ENCODE measurements around the gene CMSS1.

The CMSS1 gene

GRCh38 chr3:100213891-100214573 is 396.4 kb downstream of the CMSS1 start:
- TF ChIP-seq, protein P1, sequence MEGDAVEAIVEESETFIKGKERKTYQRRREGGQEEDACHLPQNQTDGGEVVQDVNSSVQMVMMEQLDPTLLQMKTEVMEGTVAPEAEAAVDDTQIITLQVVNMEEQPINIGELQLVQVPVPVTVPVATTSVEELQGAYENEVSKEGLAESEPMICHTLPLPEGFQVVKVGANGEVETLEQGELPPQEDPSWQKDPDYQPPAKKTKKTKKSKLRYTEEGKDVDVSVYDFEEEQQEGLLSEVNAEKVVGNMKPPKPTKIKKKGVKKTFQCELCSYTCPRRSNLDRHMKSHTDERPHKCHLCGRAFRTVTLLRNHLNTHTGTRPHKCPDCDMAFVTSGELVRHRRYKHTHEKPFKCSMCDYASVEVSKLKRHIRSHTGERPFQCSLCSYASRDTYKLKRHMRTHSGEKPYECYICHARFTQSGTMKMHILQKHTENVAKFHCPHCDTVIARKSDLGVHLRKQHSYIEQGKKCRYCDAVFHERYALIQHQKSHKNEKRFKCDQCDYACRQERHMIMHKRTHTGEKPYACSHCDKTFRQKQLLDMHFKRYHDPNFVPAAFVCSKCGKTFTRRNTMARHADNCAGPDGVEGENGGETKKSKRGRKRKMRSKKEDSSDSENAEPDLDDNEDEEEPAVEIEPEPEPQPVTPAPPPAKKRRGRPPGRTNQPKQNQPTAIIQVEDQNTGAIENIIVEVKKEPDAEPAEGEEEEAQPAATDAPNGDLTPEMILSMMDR (IDR thresholded peaks at IDR 0.05; ENCODE audit: low read depth, low read length, missing control alignments): no peak
- no peak overlapping the region for H3K4me3 ChIP-seq (replicated peaks; ENCODE audit: low read depth, low read length)
- no peak for DNase-seq (ENCODE audit: extremely low read depth, low read depth)

DNA sequence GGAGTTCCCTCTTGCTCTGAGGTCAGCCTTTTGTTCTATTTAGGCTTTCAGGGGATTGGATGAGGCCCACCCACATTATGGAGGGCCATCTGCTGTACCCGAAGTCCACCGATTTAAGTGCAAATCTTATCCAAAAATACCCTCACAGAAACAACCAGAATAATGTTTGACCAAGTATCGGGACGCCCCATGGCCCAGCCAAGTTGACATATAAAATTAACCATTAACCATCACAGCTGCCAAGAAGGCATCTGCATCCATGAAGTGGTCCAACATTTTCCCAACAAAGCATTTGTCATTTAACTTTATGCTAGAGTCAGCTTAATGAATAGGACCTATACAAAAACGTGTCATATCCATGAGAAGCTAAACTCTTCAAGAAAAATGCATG is 396.9 kb downstream of the CMSS1 start:
- H3K4me3 ChIP-seq (replicated peaks; ENCODE audit: low read depth, low read length): no peak overlapping the region
- TF ChIP-seq, protein P1 (IDR thresholded peaks at IDR 0.05; ENCODE audit: low read depth, low read length, missing control alignments): no peak
- no peak for DNase-seq (ENCODE audit: extremely low read depth, low read depth)

DNA sequence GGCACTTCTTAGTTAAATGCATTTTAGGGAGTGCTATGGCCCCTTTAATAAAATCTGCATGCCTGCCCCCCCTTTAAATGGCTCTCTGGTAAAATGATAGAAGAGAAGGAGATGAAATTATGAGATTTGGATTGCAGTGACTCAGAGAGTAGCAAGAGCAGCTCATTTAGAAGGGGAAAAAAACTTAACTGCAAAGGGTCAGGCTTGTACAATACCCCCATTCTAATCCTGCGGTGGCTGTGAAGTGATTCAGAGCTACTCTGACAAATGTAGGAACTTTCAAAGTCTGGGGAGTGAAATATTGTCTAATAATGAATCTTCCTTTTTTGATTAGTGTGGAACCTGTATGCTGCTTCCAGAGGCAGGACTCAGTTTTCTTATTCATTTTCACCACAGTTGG is 399.1 kb downstream of the CMSS1 start:
- DNase-seq (ENCODE audit: extremely low read depth, low read depth): no peak
- TF ChIP-seq, protein P1 (IDR thresholded peaks at IDR 0.05; ENCODE audit: low read depth, low read length, missing control alignments): no peak
- no peak overlapping the region for H3K4me3 ChIP-seq (replicated peaks; ENCODE audit: low read depth, low read length)

DNA sequence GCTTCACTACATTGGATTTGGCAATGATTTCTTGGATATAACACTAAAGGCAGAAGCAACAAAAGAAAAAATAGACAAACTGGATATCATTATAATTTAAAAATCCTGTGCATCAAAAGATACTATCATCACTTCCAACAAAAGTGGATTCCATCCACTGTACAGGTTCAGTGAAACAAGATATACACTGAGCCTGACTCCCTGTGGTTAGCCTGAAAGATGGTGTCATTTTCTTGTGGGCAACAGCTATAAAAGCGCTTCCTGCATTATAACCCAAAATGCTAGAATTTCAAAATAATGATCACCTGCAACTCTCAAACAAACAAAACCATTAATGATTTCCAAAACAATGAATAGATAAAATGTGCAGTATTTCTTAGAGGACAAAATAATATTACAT is 403.5 kb downstream of the CMSS1 start:
- DNase-seq (ENCODE audit: extremely low read depth, low read depth): no peak
- TF ChIP-seq, protein P1 (IDR thresholded peaks at IDR 0.05; ENCODE audit: low read depth, low read length, missing control alignments): no peak
- no peak overlapping the region for H3K4me3 ChIP-seq (replicated peaks; ENCODE audit: low read depth, low read length)

- H3K4me3 ChIP-seq (replicated peaks; ENCODE audit: low read depth, low read length): no peak overlapping the region
- no peak for DNase-seq (ENCODE audit: extremely low read depth, low read depth)
- TF ChIP-seq, protein P1 (IDR thresholded peaks at IDR 0.05; ENCODE audit: low read depth, low read length, missing control alignments): no peak
These were observed 407.5 kb downstream of the CMSS1 start for GRCh38 chr3:100225193-100225592.

DNA sequence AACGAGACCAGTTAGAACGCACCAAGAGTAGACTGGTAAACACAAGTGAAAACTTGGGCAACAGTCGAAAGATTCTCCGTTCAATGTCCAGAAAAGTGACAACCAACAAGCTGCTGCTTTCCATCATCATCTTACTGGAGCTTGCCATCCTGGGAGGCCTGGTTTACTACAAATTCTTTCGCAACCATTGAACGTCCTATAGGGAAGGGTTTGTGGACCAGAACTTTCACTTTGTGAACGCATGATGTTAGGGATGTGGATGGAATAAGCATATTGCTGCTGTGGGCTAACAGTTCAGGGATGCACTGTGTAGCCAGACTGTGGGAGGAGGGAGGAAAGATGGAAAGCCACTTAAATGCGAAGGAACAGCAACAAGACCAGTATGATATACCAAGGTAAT is 408.2 kb downstream of the CMSS1 start:
- TF ChIP-seq, protein P1 (IDR thresholded peaks at IDR 0.05; ENCODE audit: low read depth, low read length, missing control alignments): no peak
- no peak overlapping the region for H3K4me3 ChIP-seq (replicated peaks; ENCODE audit: low read depth, low read length)
- DNase-seq (ENCODE audit: extremely low read depth, low read depth): no peak
